ENCODE data around the gene MAP1LC3B.
A peak's percentile ranks its signal among the peaks of the same experiment; 100 is the strongest.

MAP1LC3B gene

GRCh38 chr16:87411375-87412271 lies 19.5 kb downstream of the MAP1LC3B start:
- DNase-seq: no peak

DNA sequence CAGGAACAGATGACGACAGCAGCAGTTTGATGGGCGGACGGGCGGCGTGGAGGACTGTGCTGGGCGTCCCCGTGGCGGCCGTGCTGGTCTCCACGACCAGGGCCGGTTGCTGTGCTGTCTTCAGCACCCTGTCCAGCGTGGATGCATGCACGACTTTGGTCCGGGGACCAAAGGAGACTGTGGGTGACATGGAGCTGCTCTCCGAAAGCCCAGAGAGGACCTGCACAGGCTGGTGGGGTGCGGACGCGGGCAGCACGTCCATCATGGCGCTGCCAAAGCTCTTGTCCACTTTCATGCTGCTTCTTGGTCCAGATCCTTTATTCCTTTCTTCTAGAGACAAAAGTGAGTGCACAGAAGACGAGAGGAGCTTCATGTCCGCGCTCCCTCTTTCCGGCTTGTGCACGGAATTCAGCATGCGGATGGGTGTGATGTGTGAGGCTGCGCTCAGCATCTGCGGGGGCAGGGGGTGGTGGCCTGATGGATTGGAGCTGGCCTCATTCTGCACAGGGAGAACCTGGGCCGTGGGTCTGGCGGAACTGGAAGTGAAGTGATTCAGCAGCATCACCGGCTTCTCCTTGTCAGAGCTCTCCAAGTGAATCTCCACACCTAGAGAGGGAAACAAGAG lies 20.3 kb downstream of the MAP1LC3B start:
- no peak for DNase-seq

- no peak for DNase-seq
Observed at GRCh38 chr16:87412996-87413421, 20.9 kb downstream of the MAP1LC3B start.

GRCh38 chr16:87414251-87414680 lies 22.1 kb downstream of the MAP1LC3B start:
- DNase-seq: no peak

DNA sequence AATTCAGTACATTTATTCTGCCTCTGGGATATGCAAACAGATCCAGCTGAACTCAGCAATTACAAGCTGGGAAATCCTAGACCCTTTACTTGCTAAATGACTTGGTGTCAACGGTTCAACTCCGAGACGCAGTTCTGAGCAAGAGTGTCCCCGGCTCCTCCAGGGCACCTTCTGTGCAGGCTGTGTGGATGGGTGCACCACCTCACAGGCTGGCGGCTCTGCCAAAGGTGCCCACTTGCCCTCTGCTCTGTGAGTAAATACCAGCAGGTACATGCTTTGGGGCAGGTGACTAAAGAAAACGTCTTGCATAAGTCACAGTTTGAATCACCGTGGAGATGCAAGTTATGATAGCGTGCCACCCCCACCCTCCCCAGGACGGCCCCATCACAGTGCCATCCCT lies 23.3 kb downstream of the MAP1LC3B start:
- DNase-seq: no peak

DNA sequence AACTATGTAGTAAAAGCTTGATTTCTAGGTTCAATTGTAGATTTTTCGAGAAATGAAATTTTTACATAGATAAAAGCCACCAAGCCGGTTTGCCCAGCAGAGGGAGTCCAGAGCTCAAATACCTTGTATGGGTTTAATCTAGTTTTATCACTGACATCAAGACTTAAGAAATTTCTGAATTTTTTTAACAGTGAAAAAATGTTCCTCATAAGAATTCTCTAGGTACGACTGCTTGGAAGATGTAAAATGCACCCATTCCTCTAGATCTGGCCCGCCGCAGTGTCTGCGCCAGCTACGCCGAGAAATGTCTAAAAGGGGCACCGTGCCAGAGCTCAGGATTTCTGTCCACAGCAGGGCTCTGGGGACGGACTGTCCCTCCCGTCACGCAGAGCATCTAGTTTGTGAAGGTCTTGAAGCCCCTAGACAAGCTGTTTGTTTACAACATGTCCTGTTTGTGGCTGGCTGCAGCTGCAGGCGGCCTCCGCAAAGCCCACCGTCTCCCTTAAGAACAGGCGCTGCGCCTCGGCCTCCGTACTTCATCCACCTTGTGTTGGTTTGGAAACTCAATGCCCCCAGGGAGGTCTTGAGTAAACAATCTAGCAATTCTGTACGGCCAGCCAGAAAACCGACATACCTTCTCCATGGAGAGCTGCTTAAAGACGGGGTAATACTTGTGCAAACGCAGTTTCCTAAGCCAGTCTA lies 24.8 kb downstream of the MAP1LC3B start:
- DNase-seq: peak; percentile 11

DNA sequence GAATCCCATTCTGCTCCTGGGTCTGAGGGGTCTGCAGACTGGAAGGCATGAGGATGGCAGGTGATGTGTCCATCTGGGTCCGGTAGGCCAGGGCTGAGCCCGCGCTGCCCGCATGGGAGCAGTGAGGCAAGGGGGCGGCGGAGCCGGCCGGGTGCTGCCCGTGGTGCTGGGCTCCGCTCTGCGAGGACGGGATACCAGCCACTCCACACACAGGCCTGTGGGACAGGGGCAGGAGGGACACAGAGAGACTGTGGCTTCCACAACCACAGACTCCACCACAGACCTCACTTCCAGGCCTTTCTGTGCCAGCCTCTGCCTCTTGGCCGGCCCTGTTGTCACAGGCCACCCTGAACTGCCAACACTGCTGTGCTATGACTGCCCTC lies 25.4 kb downstream of the MAP1LC3B start:
- DNase-seq: no peak

GRCh38 chr16:87418216-87418615 lies 26.1 kb downstream of the MAP1LC3B start:
- DNase-seq: no peak

GRCh38 chr16:87418644-87419043 lies 26.5 kb downstream of the MAP1LC3B start:
- no peak for DNase-seq

- no peak for DNase-seq
Observed at GRCh38 chr16:87420026-87421002, 28.2 kb downstream of the MAP1LC3B start.

DNA sequence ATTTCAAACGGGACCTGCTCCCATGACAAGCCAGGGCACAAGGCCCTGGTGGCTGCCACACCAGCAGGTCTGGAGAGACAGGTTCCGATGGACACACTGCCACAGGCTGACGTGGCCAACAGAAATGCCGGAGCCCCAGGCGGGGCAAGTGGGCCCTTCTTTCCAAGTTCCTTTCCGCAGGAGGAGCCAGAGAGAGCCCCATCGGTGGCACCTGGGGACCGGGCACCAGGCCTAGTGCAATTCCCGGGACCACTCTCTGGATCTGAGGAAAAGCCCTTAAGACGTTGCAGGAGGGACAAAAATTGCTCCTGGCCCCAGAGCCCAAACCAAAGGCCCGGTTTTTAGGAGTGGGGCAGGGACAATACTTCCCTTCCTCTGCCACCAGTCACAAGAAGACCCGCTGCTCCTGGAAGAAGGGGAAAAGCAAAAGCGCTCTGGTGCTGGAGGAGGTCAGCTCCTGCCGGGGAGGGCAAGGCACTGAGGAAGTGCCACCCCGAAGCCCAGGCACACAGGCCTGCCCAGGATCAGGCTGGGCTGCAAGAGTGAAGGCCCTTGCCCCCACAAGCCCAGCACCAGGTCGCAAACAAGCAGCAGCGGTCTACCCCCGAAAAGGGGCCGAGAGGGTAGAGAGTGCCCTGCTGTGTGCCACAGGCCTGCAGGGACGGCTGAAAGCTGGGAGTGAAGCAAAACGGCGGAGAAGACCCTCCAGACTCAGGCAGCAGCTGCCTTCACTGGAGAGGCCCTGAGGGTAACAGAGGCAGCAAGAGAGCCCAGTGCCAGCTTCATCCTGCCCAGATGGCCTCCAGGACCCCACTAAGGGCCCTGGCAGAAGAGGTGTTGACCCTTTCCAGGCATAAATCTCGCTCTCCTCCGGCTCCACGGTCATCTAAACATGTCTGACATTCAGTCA lies 29.1 kb downstream of the MAP1LC3B start:
- DNase-seq: no peak

GRCh38 chr16:87422106-87422505 lies 30.0 kb downstream of the MAP1LC3B start:
- DNase-seq: no peak

GRCh38 chr16:87423429-87423828 lies 31.3 kb downstream of the MAP1LC3B start:
- DNase-seq: no peak

DNA sequence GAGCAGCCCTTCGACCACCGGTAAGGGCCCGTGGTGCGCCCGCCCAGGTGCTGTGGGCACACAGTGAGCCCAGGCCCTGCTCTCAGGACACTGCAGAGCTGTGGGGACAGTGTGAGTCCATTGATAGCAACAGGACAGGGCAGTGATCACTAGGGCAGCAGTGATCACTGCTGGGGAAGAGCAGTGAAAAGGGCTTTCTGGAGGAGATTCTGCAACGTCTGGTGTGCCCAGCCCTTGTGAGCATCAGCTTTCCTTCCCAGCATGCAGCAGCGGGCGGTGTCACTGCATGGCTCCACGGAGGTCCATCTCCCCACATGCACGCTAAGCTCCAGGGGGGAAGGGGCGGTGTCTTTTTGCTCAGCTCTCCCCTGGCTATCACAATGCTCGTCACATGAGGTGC lies 32.1 kb downstream of the MAP1LC3B start:
- no peak for DNase-seq

DNA sequence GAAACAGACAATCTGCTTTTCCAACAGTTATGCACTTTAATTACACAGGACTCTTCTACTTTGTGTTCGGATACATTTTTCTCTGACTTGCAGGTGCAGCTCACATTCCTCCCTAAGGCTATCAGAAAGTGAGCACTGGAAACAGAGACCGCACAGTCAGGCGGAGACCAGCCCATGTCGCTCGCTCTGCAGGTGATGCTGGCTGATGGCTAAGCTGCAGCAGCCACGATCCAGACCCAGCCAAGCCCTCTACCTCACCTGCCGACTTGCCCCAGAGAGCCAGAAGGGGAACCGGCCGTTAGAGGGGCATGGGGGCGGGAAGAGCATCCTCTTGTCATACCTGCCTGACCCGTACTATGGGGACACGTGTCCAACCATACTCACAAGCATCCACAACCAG lies 33.8 kb downstream of the MAP1LC3B start:
- DNase-seq: no peak

DNA sequence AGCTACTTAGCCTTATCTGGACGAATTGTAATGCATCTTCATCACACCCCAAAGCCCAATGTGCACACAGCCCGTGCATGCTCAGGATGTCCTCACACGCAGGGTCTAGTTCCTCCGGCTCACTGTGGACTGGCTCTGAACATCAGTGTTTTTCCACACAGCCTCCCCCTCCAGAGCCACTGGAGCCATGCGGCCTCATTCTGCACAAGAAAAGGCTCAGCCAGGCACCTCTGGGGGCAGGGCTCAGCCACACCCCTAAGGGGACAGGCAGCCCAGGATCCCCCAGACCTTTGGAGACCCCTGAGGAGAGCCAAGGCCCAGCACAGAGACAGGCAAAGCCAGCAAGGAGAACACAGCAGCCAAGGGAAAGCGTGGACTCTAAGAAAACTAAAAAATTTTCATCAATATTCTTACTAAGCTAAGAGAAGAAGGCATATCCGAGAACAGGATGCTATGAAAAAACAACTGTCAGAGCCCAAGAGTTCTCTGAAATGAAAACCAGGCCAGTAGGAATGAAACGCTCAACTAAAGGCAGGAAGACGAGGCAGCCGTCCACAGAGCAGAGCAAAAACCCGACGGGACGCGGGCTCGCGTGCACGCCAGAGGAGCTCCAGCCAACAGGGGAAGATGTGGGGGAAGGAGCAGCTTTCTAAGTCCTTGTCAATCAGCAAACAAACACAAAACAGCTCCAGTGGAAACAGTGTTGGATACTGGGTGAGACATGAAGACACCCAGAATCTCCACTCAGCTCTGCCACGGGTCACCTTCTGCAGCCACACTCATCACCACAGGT lies 34.5 kb downstream of the MAP1LC3B start:
- DNase-seq: no peak

- no peak for DNase-seq
Observed at GRCh38 chr16:87431926-87432325, 39.8 kb downstream of the MAP1LC3B start.

- no peak for DNase-seq
Observed at GRCh38 chr16:87432330-87432915, 40.3 kb downstream of the MAP1LC3B start.

DNA sequence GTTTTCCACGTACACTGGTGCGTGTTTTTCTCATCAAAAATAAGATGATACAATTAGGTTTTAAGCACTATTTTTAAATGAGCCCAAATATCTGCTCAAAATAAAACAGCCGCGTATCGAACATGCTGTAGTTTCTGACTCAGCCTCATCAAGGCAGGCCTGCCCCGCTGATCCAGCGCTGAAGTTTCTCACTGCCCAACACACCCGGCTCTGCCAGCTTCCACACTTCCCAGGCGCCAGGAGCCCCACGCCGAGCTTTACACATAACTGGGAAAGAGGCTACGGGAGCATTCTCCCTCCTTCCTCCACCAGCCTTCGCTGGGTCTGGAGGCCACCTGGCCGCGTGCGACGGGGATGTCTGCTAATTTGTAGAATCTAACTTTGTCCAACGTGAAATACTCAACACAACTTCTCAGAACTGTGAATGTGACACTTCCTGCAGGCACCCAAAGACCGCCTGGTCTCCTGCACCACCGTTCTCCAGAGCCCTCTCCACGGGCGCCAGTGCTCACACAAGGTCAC lies 42.1 kb downstream of the MAP1LC3B start:
- DNase-seq: no peak
